Mucosa of stomach (tissue), 1 donor: ENCODE results near the gene VIM.

Experiments used
- H3K27me3 ChIP-seq: one replicate; pipeline ENCODE4 v1.7.0; 2013; ENCODE audit warnings: mild to moderate bottlenecking, low read length; ENCODE audit not compliant: control insufficient read depth, insufficient read depth
- H3K36me3 ChIP-seq: one replicate; pipeline ENCODE4 v1.7.0; 2013; ENCODE audit warnings: low read length; ENCODE audit not compliant: control insufficient read depth, insufficient read depth
- H3K4me1 ChIP-seq: one replicate; pipeline ENCODE4 v1.7.0; 2013; ENCODE audit warnings: mild to moderate bottlenecking, low read length; ENCODE audit not compliant: control insufficient read depth, insufficient read depth
- H3K4me3 ChIP-seq: one replicate; pipeline ENCODE4 v1.7.0; 2013; ENCODE audit warnings: low read length
- H3K9ac ChIP-seq: one replicate; pipeline ENCODE4 v1.7.0; 2013; ENCODE audit warnings: mild to moderate bottlenecking, low read length, moderate library complexity
- H3K9me3 ChIP-seq: one replicate; pipeline ENCODE4 v1.7.0; 2013; ENCODE audit warnings: mild to moderate bottlenecking, low read length, moderate library complexity; ENCODE audit not compliant: control insufficient read depth
- donor health status: Pancreatic carcinoma.

Gene VIM

GRCh38 chr10:17200001-17200911 is 27.8 kb upstream of the VIM start:
- H3K9ac ChIP-seq, result peak overlapping the region; percentile 81
- H3K4me3 ChIP-seq, result peak overlapping the region; percentile 82
- no peaks in the 10 kb centered on the region for H3K36me3 ChIP-seq
- no peaks in the 10 kb centered on the region for H3K27me3 ChIP-seq
- no peaks in the 10 kb centered on the region for H3K9me3 ChIP-seq
- H3K4me1 ChIP-seq, result peaks cover 5% of the 10 kb centered on the region

GRCh38 chr10:17200912-17201793 is 26.9 kb upstream of the VIM start, which contains the start of gene TRDMT1:
Gene TRDMT1, minus strand, starts transcription at chr10:17201672. Its CDS starts 38 bp downstream, at chr10:17201634.
- peak within 1 kb of the TSS; percentile 81 for H3K9ac ChIP-seq
- peaks cover 5% of the 10 kb centered on the region for H3K4me1 ChIP-seq
- no peaks in the 10 kb centered on the region for H3K36me3 ChIP-seq
- no peaks in the 10 kb centered on the region for H3K9me3 ChIP-seq
- H3K4me3 ChIP-seq, result peak within 1 kb of the TSS; percentile 82
- no peaks in the 10 kb centered on the region for H3K27me3 ChIP-seq

GRCh38 chr10:17201794-17202116 is 26.3 kb upstream of the VIM start:
- Histone ChIP-seq H3K9me3 (no peaks in the 10 kb centered on the region), H3K4me3 (peak overlapping the region; percentile 82), H3K36me3 (no peaks in the 10 kb centered on the region), H3K4me1 (peaks cover 5% of the 10 kb centered on the region), H3K27me3 (no peaks in the 10 kb centered on the region), H3K9ac (peak overlapping the region; percentile 81)

- Histone ChIP-seq H3K36me3 (no peaks in the 10 kb centered on the region), H3K27me3 (no peaks in the 10 kb centered on the region), H3K9ac (no peak overlapping the region), H3K4me1 (peaks cover 5% of the 10 kb centered on the region), H3K4me3 (no peak overlapping the region), H3K9me3 (no peaks in the 10 kb centered on the region)
These were observed 25.5 kb upstream of the VIM start for GRCh38 chr10:17202506-17202905.

DNA sequence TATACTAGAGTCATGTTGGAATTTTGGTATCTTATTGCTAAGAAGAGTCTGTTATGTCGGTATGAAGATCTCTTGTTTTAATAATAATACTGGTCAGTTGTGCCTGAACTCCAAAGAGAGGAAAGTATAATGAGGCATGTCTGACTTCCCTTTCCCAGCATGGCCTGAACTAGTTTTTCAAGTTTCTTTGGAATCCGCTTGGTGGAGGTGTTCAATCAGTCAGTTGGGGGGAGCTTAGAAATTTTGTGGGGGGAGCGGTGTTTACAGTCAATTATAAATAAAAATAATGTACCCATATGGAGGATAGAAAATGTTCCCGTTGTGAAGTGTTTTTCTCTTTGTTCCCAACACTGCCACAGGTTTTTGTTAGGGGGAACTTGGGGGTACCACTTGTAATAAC is 25.0 kb upstream of the VIM start:
- H3K4me1 ChIP-seq, result peaks cover 5% of the 10 kb centered on the region
- H3K4me3 ChIP-seq, result no peak overlapping the region
- H3K9ac ChIP-seq, result no peak overlapping the region
- H3K27me3 ChIP-seq, result no peaks in the 10 kb centered on the region
- H3K9me3 ChIP-seq, result no peaks in the 10 kb centered on the region
- H3K36me3 ChIP-seq, result no peaks in the 10 kb centered on the region

- Histone ChIP-seq H3K9ac (no peak overlapping the region), H3K4me1 (peaks cover 5% of the 10 kb centered on the region), H3K4me3 (no peak overlapping the region), H3K36me3 (no peaks in the 10 kb centered on the region), H3K27me3 (no peaks in the 10 kb centered on the region), H3K9me3 (no peaks in the 10 kb centered on the region)
These were observed 24.6 kb upstream of the VIM start for GRCh38 chr10:17203416-17203815.

DNA sequence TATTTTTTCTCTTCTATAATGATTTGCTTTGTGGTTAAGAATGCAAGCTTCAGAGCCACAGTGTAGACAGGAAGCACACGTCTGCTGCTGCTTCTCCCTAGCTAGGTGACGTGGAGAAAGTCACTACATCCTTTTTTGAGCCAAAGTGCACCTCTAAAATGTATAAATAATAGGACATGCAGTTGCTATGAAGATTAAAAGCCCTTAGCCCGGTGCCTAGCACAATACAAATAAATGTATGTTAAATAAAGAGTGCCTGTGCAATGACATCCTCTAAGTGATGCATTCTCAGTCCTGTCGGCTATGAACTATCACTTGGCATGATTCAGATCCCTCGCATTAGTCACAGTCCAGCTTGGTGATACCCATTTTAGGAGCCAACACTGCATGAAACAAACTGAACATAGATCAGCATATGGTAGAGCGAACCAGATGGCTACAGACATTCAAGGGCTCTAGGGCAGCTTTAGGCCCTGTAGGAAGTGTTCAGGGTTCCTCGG is 21.8 kb upstream of the VIM start:
- Histone ChIP-seq H3K9me3 (no peaks in the 10 kb centered on the region), H3K27me3 (no peaks in the 10 kb centered on the region), H3K9ac (no peak overlapping the region), H3K4me1 (peaks cover 5% of the 10 kb centered on the region), H3K36me3 (no peaks in the 10 kb centered on the region), H3K4me3 (no peak overlapping the region)

DNA sequence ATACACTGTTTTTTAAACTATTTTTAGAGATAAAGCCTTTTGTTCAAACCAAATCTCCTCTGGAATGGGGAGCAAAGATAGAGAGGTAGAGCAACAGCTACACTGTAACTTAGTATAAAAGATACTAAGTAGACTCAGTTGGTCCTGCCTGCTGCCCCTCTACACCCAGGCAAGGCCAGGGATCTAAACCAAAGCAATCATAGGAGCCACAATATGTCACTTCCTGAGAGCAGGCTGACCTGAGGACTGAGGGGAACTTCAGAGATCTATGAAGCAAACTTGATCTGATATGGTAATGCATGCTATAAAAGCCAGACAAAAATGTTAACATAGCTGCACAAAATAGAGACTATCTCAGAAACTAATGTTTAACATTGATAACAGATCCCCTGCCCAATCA is 19.6 kb upstream of the VIM start:
- Histone ChIP-seq H3K4me1 (no peaks in the 10 kb centered on the region), H3K9ac (no peak overlapping the region), H3K27me3 (no peaks in the 10 kb centered on the region), H3K4me3 (no peak overlapping the region), H3K36me3 (no peaks in the 10 kb centered on the region), H3K9me3 (no peaks in the 10 kb centered on the region)

GRCh38 chr10:17209302-17209701 is 18.7 kb upstream of the VIM start:
- Histone ChIP-seq H3K9ac (no peak overlapping the region), H3K4me3 (no peak overlapping the region), H3K9me3 (no peaks in the 10 kb centered on the region), H3K4me1 (no peaks in the 10 kb centered on the region), H3K27me3 (no peaks in the 10 kb centered on the region), H3K36me3 (no peaks in the 10 kb centered on the region)

- Histone ChIP-seq H3K9ac (no peak overlapping the region), H3K4me3 (no peak overlapping the region), H3K27me3 (no peaks in the 10 kb centered on the region)
These were observed 18.2 kb upstream of the VIM start for GRCh38 chr10:17209881-17210280.

GRCh38 chr10:17210361-17210760 is 17.7 kb upstream of the VIM start:
- no peak overlapping the region for H3K4me3 ChIP-seq
- H3K27me3 ChIP-seq, result no peaks in the 10 kb centered on the region
- no peaks in the 10 kb centered on the region for H3K9me3 ChIP-seq
- no peaks in the 10 kb centered on the region for H3K4me1 ChIP-seq
- no peak overlapping the region for H3K9ac ChIP-seq
- H3K36me3 ChIP-seq, result no peaks in the 10 kb centered on the region

More at GRCh38 chr10:17209881-17210280, 18.2 kb upstream of the VIM start:
- no peaks in the 10 kb centered on the region for H3K4me1 ChIP-seq
- no peaks in the 10 kb centered on the region for H3K9me3 ChIP-seq
- H3K36me3 ChIP-seq, result no peaks in the 10 kb centered on the region

DNA sequence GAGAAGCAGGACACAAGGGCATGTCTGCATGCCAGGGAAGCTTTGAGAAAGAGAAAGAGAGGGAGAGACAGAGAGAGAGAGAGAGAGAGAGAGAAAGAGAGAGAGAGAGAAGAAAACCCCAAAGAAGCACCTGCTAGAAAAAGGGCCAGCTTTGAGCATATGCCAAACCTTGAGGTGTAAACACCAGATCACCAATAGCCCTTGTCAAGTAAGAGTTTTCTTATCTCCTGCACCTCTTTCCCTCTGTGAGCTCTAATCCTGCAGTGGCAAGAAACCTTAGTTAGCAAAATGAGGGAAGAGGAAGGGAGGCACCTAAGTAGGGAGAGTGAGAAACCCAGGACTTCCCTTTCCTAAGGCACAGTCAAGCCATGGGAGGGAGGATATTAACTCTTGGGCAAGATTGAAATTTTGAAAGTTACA is 15.2 kb upstream of the VIM start:
- Histone ChIP-seq H3K4me3 (no peak overlapping the region), H3K27me3 (no peaks in the 10 kb centered on the region), H3K36me3 (no peaks in the 10 kb centered on the region), H3K9me3 (no peaks in the 10 kb centered on the region), H3K9ac (no peak overlapping the region), H3K4me1 (no peaks in the 10 kb centered on the region)
